ENCODE measurements around the gene IDNK.

IDNK gene

GRCh38 chr9:83633676-83634075 is 10.7 kb downstream of the IDNK start:
- no peak for DNase-seq (ENCODE audit: low spot score)

GRCh38 chr9:83636813-83637212 is 13.9 kb downstream of the IDNK start:
- DNase-seq (ENCODE audit: low spot score): no peak

- no peak for DNase-seq (ENCODE audit: low spot score)
Observed at GRCh38 chr9:83637389-83637788, 14.4 kb downstream of the IDNK start.

GRCh38 chr9:83639266-83639665 is 16.3 kb downstream of the IDNK start:
- DNase-seq (ENCODE audit: low spot score): no peak

- no peak for DNase-seq (ENCODE audit: low spot score)
Observed at GRCh38 chr9:83642793-83643192, 19.9 kb downstream of the IDNK start.

GRCh38 chr9:83646500-83647239 is 23.7 kb downstream of the IDNK start:
- DNase-seq (ENCODE audit: low spot score): no peak

GRCh38 chr9:83649080-83649479 is 26.1 kb downstream of the IDNK start:
- DNase-seq (ENCODE audit: low spot score): peak; percentile 18

- no peak for DNase-seq (ENCODE audit: low spot score)
Observed at GRCh38 chr9:83649515-83649914, 26.6 kb downstream of the IDNK start.

- DNase-seq (ENCODE audit: low spot score): no peak
Observed at GRCh38 chr9:83651558-83651957, 28.6 kb downstream of the IDNK start.

GRCh38 chr9:83652433-83652832 is 29.5 kb downstream of the IDNK start:
- no peak for DNase-seq (ENCODE audit: low spot score)

- no peak for DNase-seq (ENCODE audit: low spot score)
Observed at GRCh38 chr9:83655433-83655832, 32.5 kb downstream of the IDNK start.

- no peak for DNase-seq (ENCODE audit: low spot score)
Observed at GRCh38 chr9:83656032-83656680, 33.2 kb downstream of the IDNK start.

GRCh38 chr9:83656952-83657351 is 34.0 kb downstream of the IDNK start:
- DNase-seq (ENCODE audit: low spot score): no peak

- DNase-seq (ENCODE audit: low spot score): no peak
Observed at GRCh38 chr9:83662933-83663332, 40.0 kb downstream of the IDNK start.

- no peak for DNase-seq (ENCODE audit: low spot score)
Observed at GRCh38 chr9:83665580-83666200, 42.7 kb downstream of the IDNK start.

- no peak for DNase-seq (ENCODE audit: low spot score)
Observed at GRCh38 chr9:83669067-83669466, 46.1 kb downstream of the IDNK start.

- no peak for DNase-seq (ENCODE audit: low spot score)
Observed at GRCh38 chr9:83670381-83670780, 47.4 kb downstream of the IDNK start.

- no peak for DNase-seq (ENCODE audit: low spot score)
Observed at GRCh38 chr9:83671451-83671850, 48.5 kb downstream of the IDNK start.

- DNase-seq (ENCODE audit: low spot score): no peak
Observed at GRCh38 chr9:83675466-83675865, 52.5 kb downstream of the IDNK start.

- no peak for DNase-seq (ENCODE audit: low spot score)
Observed at GRCh38 chr9:83677596-83677995, 54.7 kb downstream of the IDNK start.

- DNase-seq (ENCODE audit: low spot score): no peak
Observed at GRCh38 chr9:83680233-83680632, 57.3 kb downstream of the IDNK start.

GRCh38 chr9:83681490-83681889 is 58.5 kb downstream of the IDNK start:
- DNase-seq (ENCODE audit: low spot score): no peak

- no peak for DNase-seq (ENCODE audit: low spot score)
Observed at GRCh38 chr9:83688921-83689320, 66.0 kb downstream of the IDNK start.

Measured in LoVo (cell line).